ENCODE measurements around the gene SMARCA2.

The SMARCA2 gene

GRCh38 chr9:2241461-2241835 lies 226.3 kb downstream of the SMARCA2 start:
- Histone ChIP-seq H3K27me3 (replicated peaks in 2 of 5; ENCODE audit: control insufficient read depth in 4 of 5, insufficient read depth in 5 of 5, low read length in 4 of 5) (peaks cover 0 to 5% (median 2%) of the 10 kb centered on the region in 5 experiments), H3K4me1 (ENCODE audit: control extremely low read depth in 1 of 4, control insufficient read depth in 4 of 4, insufficient read depth in 4 of 4, low read length in 3 of 4) (peaks cover 4 to 17% (median 13%) of the 10 kb centered on the region in 4 experiments), H3K4me3 (ENCODE audit: control insufficient read depth in 1 of 7, extremely low read depth in 1 of 7, insufficient read depth in 4 of 7, low read depth in 2 of 7, low read length in 6 of 7) (peak overlapping the region in 6 of 7 experiments; percentile 57 to 76 (median 68)), H3K36me3 (ENCODE audit: control insufficient read depth in 4 of 4, insufficient read depth in 4 of 4, low read length in 3 of 4) (no peaks in the 10 kb centered on the region), H3K9me3 (ENCODE audit: control extremely low read depth in 1 of 5, control insufficient read depth in 4 of 5, insufficient read depth in 2 of 5, low read depth in 1 of 5, low read length in 4 of 5) (peaks cover 0 to 4% (median 0%) of the 10 kb centered on the region in 5 experiments), H3K27ac (ENCODE audit: insufficient read depth in 1 of 2, low read depth in 1 of 2, low read length in 2 of 2, poor library complexity in 1 of 2, severe bottlenecking in 2 of 2) (no peak overlapping the region)
- WGBS (ENCODE audit: insufficient coverage): 41% methylated on average over 13 of the region's 15 CpGs
- DNase-seq: peak; percentile 61 to 86 (median 82)
- ChIA-PET CTCF (interaction anchor here (1.1 to 1.8 kb wide), 2 partner anchors 11 to 15 kb away, joined by 3 to 5 read pairs; no protein-coding TSS in a partner anchor), POLR2A (no interaction called here)

GRCh38 chr9:2241836-2242741 lies 226.9 kb downstream of the SMARCA2 start:
- Histone ChIP-seq H3K9me3 (ENCODE audit: control extremely low read depth in 1 of 5, control insufficient read depth in 4 of 5, insufficient read depth in 2 of 5, low read depth in 1 of 5, low read length in 4 of 5) (peaks cover 0 to 4% (median 0%) of the 10 kb centered on the region in 5 experiments), H3K27me3 (replicated peaks in 2 of 5; ENCODE audit: control insufficient read depth in 4 of 5, insufficient read depth in 5 of 5, low read length in 4 of 5) (peaks cover 0 to 5% (median 2%) of the 10 kb centered on the region in 5 experiments), H3K4me3 (ENCODE audit: control insufficient read depth in 1 of 7, extremely low read depth in 1 of 7, insufficient read depth in 4 of 7, low read depth in 2 of 7, low read length in 6 of 7) (peak overlapping the region; percentile 23 to 76 (median 67)), H3K4me1 (ENCODE audit: control extremely low read depth in 1 of 4, control insufficient read depth in 4 of 4, insufficient read depth in 4 of 4, low read length in 3 of 4) (peaks cover 4 to 17% (median 13%) of the 10 kb centered on the region in 4 experiments), H3K27ac (ENCODE audit: insufficient read depth in 1 of 2, low read depth in 1 of 2, low read length in 2 of 2, poor library complexity in 1 of 2, severe bottlenecking in 2 of 2) (no peak overlapping the region), H3K36me3 (ENCODE audit: control insufficient read depth in 4 of 4, insufficient read depth in 4 of 4, low read length in 3 of 4) (no peaks in the 10 kb centered on the region)
- ChIA-PET CTCF (interaction anchor here (1.1 to 1.8 kb wide), 2 partner anchors 12 to 15 kb away, joined by 3 to 5 read pairs; no protein-coding TSS in a partner anchor), POLR2A (no interaction called here)
- WGBS (ENCODE audit: insufficient coverage): 2% methylated on average over 37 of the region's 38 CpGs
- peak; percentile 84 to 92 (median 92) for DNase-seq

GRCh38 chr9:2242831-2243330 lies 227.7 kb downstream of the SMARCA2 start:
- 64% methylated on average over 10 of the region's 11 CpGs for WGBS (ENCODE audit: insufficient coverage)
- Histone ChIP-seq H3K4me3 (ENCODE audit: control insufficient read depth in 1 of 7, extremely low read depth in 1 of 7, insufficient read depth in 4 of 7, low read depth in 2 of 7, low read length in 6 of 7) (peak overlapping the region in 5 of 7 experiments; percentile 62 to 76 (median 68)), H3K4me1 (ENCODE audit: control extremely low read depth in 1 of 4, control insufficient read depth in 4 of 4, insufficient read depth in 4 of 4, low read length in 3 of 4) (peaks cover 4 to 17% (median 13%) of the 10 kb centered on the region in 4 experiments), H3K36me3 (ENCODE audit: control insufficient read depth in 4 of 4, insufficient read depth in 4 of 4, low read length in 3 of 4) (no peaks in the 10 kb centered on the region), H3K9me3 (ENCODE audit: control extremely low read depth in 1 of 5, control insufficient read depth in 4 of 5, insufficient read depth in 2 of 5, low read depth in 1 of 5, low read length in 4 of 5) (peaks cover 0 to 4% (median 0%) of the 10 kb centered on the region in 5 experiments), H3K27me3 (replicated peaks in 2 of 5; ENCODE audit: control insufficient read depth in 4 of 5, insufficient read depth in 5 of 5, low read length in 4 of 5) (peaks cover 0 to 5% (median 2%) of the 10 kb centered on the region in 5 experiments), H3K27ac (ENCODE audit: insufficient read depth in 1 of 2, low read depth in 1 of 2, low read length in 2 of 2, poor library complexity in 1 of 2, severe bottlenecking in 2 of 2) (no peak overlapping the region)
- ChIA-PET POLR2A (no interaction called here), CTCF (interaction anchor here (0.6 kb wide), 1 partner anchor 233 kb away, joined by 3 read pairs; no protein-coding TSS in a partner anchor)
- DNase-seq: peak in 1 of 3 donors; percentile 10
